ENCODE data around the gene ZSCAN20. TPM values are rescaled to one million over a fixed set of nuclear protein-coding genes. Genes with fewer than 3 reads are reported as not detected.

Gene ZSCAN20
- total RNA-seq, 6 experiments from 2014 or later = 0.81 to 2.7 (median 1.4) TPM

GRCh38 chr1:33436557-33437285 is 35.7 kb upstream of the ZSCAN20 start:
- DNase-seq = no peak
- H3K9me3 ChIP-seq = no peaks in the 10 kb centered on the region

GRCh38 chr1:33438364-33439160 is 33.9 kb upstream of the ZSCAN20 start:
- Histone ChIP-seq H3K27me3 (no peaks in the 10 kb centered on the region), H3K36me3 (no peaks in the 10 kb centered on the region), H3K27ac (no peak overlapping the region), H3K4me1 (no peaks in the 10 kb centered on the region), H3K4me3 (no peak overlapping the region), H3K9me3 (no peaks in the 10 kb centered on the region)
- 61% methylated on average over 5 of the region's 6 CpGs for WGBS (ENCODE audit: insufficient coverage, low coverage, low lambda C conversion rate, missing lambda C conversion rate)
- no peak for ATAC-seq
- TF ChIP-seq CTCF (IDR thresholded peaks at IDR 0.05) = no peak
- TF ChIP-seq POLR2A (IDR thresholded peaks at IDR 0.05) = no peak
- no peak for DNase-seq
- intact Hi-C loops (cut with DNase I) = no loop called here

More at GRCh38 chr1:33436557-33437285, 35.7 kb upstream of the ZSCAN20 start:
- Histone ChIP-seq H3K36me3 (no peaks in the 10 kb centered on the region), H3K27ac (no peak overlapping the region), H3K27me3 (no peaks in the 10 kb centered on the region), H3K4me3 (no peak overlapping the region), H3K4me1 (no peaks in the 10 kb centered on the region)
- intact Hi-C loops (cut with DNase I) = no loop called here
- TF ChIP-seq CTCF (IDR thresholded peaks at IDR 0.05) = no peak
- no peak for TF ChIP-seq POLR2A (IDR thresholded peaks at IDR 0.05)
- 54% methylated on average over 3 of the region's 4 CpGs for WGBS (ENCODE audit: insufficient coverage, low coverage, low lambda C conversion rate, missing lambda C conversion rate)
- ATAC-seq = no peak

GRCh38 chr1:33439662-33440061 is 32.8 kb upstream of the ZSCAN20 start:
- H3K4me3 ChIP-seq = no peak overlapping the region
- ATAC-seq (no peak), DNase-seq (no peak)
- intact Hi-C loops (cut with DNase I) = no loop called here
- H3K27me3 ChIP-seq = no peaks in the 10 kb centered on the region
- no peaks in the 10 kb centered on the region for H3K36me3 ChIP-seq
- H3K27ac ChIP-seq = no peak overlapping the region
- H3K4me1 ChIP-seq = no peaks in the 10 kb centered on the region
- no peaks in the 10 kb centered on the region for H3K9me3 ChIP-seq
- WGBS (ENCODE audit: insufficient coverage, low coverage, low lambda C conversion rate, missing lambda C conversion rate) = 42% methylated on average over 1 of the region's 1 CpG
- TF ChIP-seq CTCF (IDR thresholded peaks at IDR 0.05) = no peak
- TF ChIP-seq POLR2A (IDR thresholded peaks at IDR 0.05) = no peak

GRCh38 chr1:33441088-33441745 is 31.2 kb upstream of the ZSCAN20 start:
- Histone ChIP-seq H3K4me3 (no peak overlapping the region), H3K9me3 (no peaks in the 10 kb centered on the region), H3K4me1 (no peaks in the 10 kb centered on the region), H3K27me3 (no peaks in the 10 kb centered on the region), H3K36me3 (no peaks in the 10 kb centered on the region), H3K27ac (no peak overlapping the region)
- TF ChIP-seq POLR2A (IDR thresholded peaks at IDR 0.05) (no peak), CTCF (IDR thresholded peaks at IDR 0.05) (no peak)
- intact Hi-C loops (cut with DNase I) = no loop called here
- 62% methylated on average over 6 of the region's 6 CpGs for WGBS (ENCODE audit: insufficient coverage, low coverage, low lambda C conversion rate, missing lambda C conversion rate)
- no peak for DNase-seq
- no peak for ATAC-seq
